K562 (cell line): ENCODE measurements around the gene COL13A1. TPM values are rescaled to one million over a fixed set of nuclear protein-coding genes. Genes with fewer than 3 reads are reported as not detected.

Experiments
- ATAC-seq: fragments of 200-7000 bp; cut with Tn5 transposase; 3 replicates; pipeline ENCODE4 v1.9.1; 2020; ENCODE audit warnings: moderate library complexity
- BruUV-seq: library from RNA; stranded (reverse); fragments of 400-500 nt; replicated peaks from 2 replicates; lab custom pipeline; 2021; lab: Mats Ljungman, UMichigan
- CTCF ChIA-PET: fragments of 300-600 bp; formaldehyde crosslinking; extraction: SDS; loops from one replicate; lab custom pipeline; 2021; ENCODE audit warnings: low intra/inter-chr PET ratio; lab: Yijun Ruan, JAX
- POLR2A ChIA-PET: fragments of 300-600, 350-650 bp; sonication (Branson Sonifier 250); formaldehyde crosslinking; extraction: SDS; loops from one replicate; lab custom pipeline; 2021; ENCODE audit warnings: antibody characterized with exemption, inconsistent platforms; lab: Yijun Ruan, JAX
- DNase-seq, 4 experiments: peaks; one replicate each; pipeline versions ENCODE4 v3.0.0 to v3.0.0-alpha.2; 2011 to 2018; ENCODE audit warnings: low spot score in 3 of 4, mixed read lengths in 3 of 4; ENCODE audit errors: extremely low read depth in 1 of 4
- FAIRE-seq: peaks from 2 replicates; lab custom pipeline; 2011; peaks lifted over from hg19 to GRCh38; lab: Jason Lieb, UNC
- H2AFZ ChIP-seq: 2 replicates; pipeline ENCODE4 v1.6.0; 2011; ENCODE audit warnings: low read depth, low read length, control low read depth, inconsistent platforms
- H3K27ac ChIP-seq: fragments of 200-600 bp; 3 replicates; pipeline ENCODE4 v1.8.0; 2011; ENCODE audit warnings: low read depth, mild to moderate bottlenecking, control low read depth, inconsistent platforms, low read length, moderate library complexity, mixed read lengths; ENCODE audit errors: extremely low read depth
- H3K27me3 ChIP-seq, 2 experiments: fragments of 300-600 bp in 1 of 2; 2 replicates in 1 of 2; 3 replicates in 1 of 2; pipeline versions ENCODE4 v1.6.0 to v1.8.0; 2011; ENCODE audit warnings: inconsistent platforms in 2 of 2, low read length in 2 of 2, mild to moderate bottlenecking in 1 of 2, mixed read lengths in 1 of 2, moderate library complexity in 1 of 2; ENCODE audit not compliant: control insufficient read depth in 2 of 2, insufficient read depth in 2 of 2
- H3K36me3 ChIP-seq: fragments of 300-600 bp; 3 replicates; pipeline ENCODE4 v1.8.0; 2011; ENCODE audit warnings: mild to moderate bottlenecking, low read length, inconsistent platforms; ENCODE audit not compliant: control insufficient read depth, insufficient read depth
- H3K4me1 ChIP-seq, 2 experiments: fragments of 200-600 bp in 1 of 2; replicated peaks in 1 of 2; 2 replicates in 1 of 2; 3 replicates in 1 of 2; pipeline versions ENCODE4 v1.5.1 to v1.8.0; 2011; ENCODE audit warnings: inconsistent platforms in 2 of 2, low read length in 2 of 2, mild to moderate bottlenecking in 1 of 2, mixed read lengths in 1 of 2, moderate library complexity in 1 of 2; ENCODE audit not compliant: control insufficient read depth in 2 of 2, insufficient read depth in 2 of 2
- H3K4me2 ChIP-seq: 2 replicates; pipeline ENCODE4 v1.6.1; 2011; ENCODE audit warnings: low read length, control low read depth, inconsistent platforms, mixed read lengths; ENCODE audit not compliant: insufficient read depth
- H3K4me3 ChIP-seq: fragments of 200-600 bp; sonication (generic), shearing (Covaris generic); 2 replicates; pipeline ENCODE4 v1.5.1; 2016; ENCODE audit warnings: control low read depth, inconsistent platforms
- H3K79me2 ChIP-seq: fragments of 200-600 bp; 3 replicates; pipeline ENCODE4 v1.8.0; 2011; ENCODE audit warnings: low read length, inconsistent platforms; ENCODE audit not compliant: control insufficient read depth, insufficient read depth
- H3K9ac ChIP-seq, 2 experiments: 2 replicates each; pipeline versions ENCODE4 v1.6.0 to v1.6.1; 2011; ENCODE audit warnings: low read depth in 2 of 2, low read length in 2 of 2, control low read depth in 1 of 2, inconsistent platforms in 1 of 2, mild to moderate bottlenecking in 1 of 2, mixed read lengths in 1 of 2; ENCODE audit not compliant: insufficient read depth in 1 of 2
- H3K9me1 ChIP-seq: one replicate; pipeline ENCODE4 v1.6.0; 2011; ENCODE audit warnings: inconsistent platforms, mild to moderate bottlenecking, low read length, moderate library complexity; ENCODE audit not compliant: control insufficient read depth, insufficient read depth
- H3K9me3 ChIP-seq: replicated peaks from 2 replicates; pipeline ENCODE4 v1.5.1; 2011; ENCODE audit warnings: low read depth, low read length, inconsistent platforms; ENCODE audit not compliant: control insufficient read depth, insufficient read depth
- H4K20me1 ChIP-seq: replicated peaks from 2 replicates; pipeline ENCODE4 v1.6.1; 2011; ENCODE audit warnings: low read length, inconsistent platforms, mixed read lengths; ENCODE audit not compliant: control insufficient read depth, insufficient read depth
- ARID1B ChIP-seq: fragments of 450-650 bp; IDR thresholded peaks from 2 replicates; pipeline ENCODE4 v1.6.1; 2016; ENCODE audit warnings: antibody characterized with exemption, mild to moderate bottlenecking, inconsistent platforms
- ESRRA ChIP-seq: fragments of 450-650 bp; IDR thresholded peaks from 2 replicates; pipeline ENCODE4 v1.6.1; 2014; ENCODE audit warnings: low read depth, mild to moderate bottlenecking, moderate library complexity, borderline replicate concordance
- EWSR1 ChIP-seq: fragments of 450-650 bp; IDR thresholded peaks from 2 replicates; pipeline ENCODE4 v1.6.1; 2018; ENCODE audit warnings: borderline replicate concordance, mild to moderate bottlenecking, low read depth, moderate library complexity; ENCODE audit not compliant: partially characterized antibody
- FOXM1 ChIP-seq, 2 experiments: fragments of 450-650 bp in 1 of 2; sonication (generic) in 1 of 2; formaldehyde crosslinking in 1 of 2; IDR thresholded peaks; 2 replicates each; pipeline versions ENCODE4 v1.6.1 to v1.9.0; 2017 to 2022; ENCODE audit warnings: low read depth in 2 of 2, mild to moderate bottlenecking in 2 of 2, missing genetic modification reagents in 1 of 2, moderate library complexity in 1 of 2
- HDAC8 ChIP-seq: fragments of 450-650 bp; IDR thresholded peaks from 2 replicates; pipeline ENCODE4 v1.6.1; 2016; ENCODE audit warnings: mild to moderate bottlenecking, missing genetic modification characterization, moderate library complexity, missing compliant biosample characterization
- NFE2 ChIP-seq: IDR thresholded peaks from 2 replicates; pipeline ENCODE4 v1.6.1; 2014; ENCODE audit warnings: antibody characterized with exemption, low read depth
- NFXL1 ChIP-seq: fragments of 450-650 bp; formaldehyde crosslinking; IDR thresholded peaks from 2 replicates; pipeline ENCODE4 v1.4.0; 2021; ENCODE audit warnings: mild to moderate bottlenecking
- RBFOX2 ChIP-seq: fragments of 200-400 bp; formaldehyde crosslinking; IDR thresholded peaks from 2 replicates; pipeline ENCODE4 v1.6.1; 2017; ENCODE audit warnings: low read depth, mild to moderate bottlenecking, low read length, moderate library complexity
- SPI1 ChIP-seq: IDR thresholded peaks from 2 replicates; pipeline ENCODE4 v1.6.1; 2011; ENCODE audit warnings: low read depth, low read length, control low read depth, borderline replicate concordance
- TBP ChIP-seq: optimal IDR thresholded peaks from 2 replicates; pipeline ENCODE3; 2011; ENCODE audit warnings: low read depth, low read length, improper control_type of control experiment
- THRAP3 ChIP-seq: fragments of 450-650 bp; IDR thresholded peaks from 2 replicates; pipeline ENCODE4 v1.6.1; 2016; ENCODE audit warnings: mild to moderate bottlenecking, inconsistent platforms, borderline replicate concordance
- ZNF174 ChIP-seq: fragments of 250-450 bp; sonication (Bioruptor Pico); IDR thresholded peaks from 2 replicates; pipeline ENCODE4 v1.4.0; 2020; ENCODE audit warnings: mild to moderate bottlenecking
- WGBS: fragments of 100-300 bp; shearing (Covaris generic); methylation state at CpG from one replicate; pipeline ENCODE4 v1.1.6; 2016; ENCODE audit warnings: low coverage, mixed read lengths; ENCODE audit not compliant: insufficient coverage; ENCODE audit errors: missing lambda C conversion rate; 5-methylcytosine and 5-hydroxymethylcytosine counted together
- in situ Hi-C: fragments of 300-500 bp; cut with MboI; formaldehyde crosslinking; loops from 4 replicates; pipeline ENCODE4 v1.15.0; 2018; ENCODE audit warnings: inconsistent platforms, mixed read lengths
- intact Hi-C: fragments of 100-400 bp; cut with micrococcal nuclease; formaldehyde crosslinking; loops from 2 replicates; pipeline ENCODE4 v1.14.2; 2022
- polyA plus RNA-seq, 8 experiments: library from polyadenylated mRNA; depleted of rRNA in 4 of 8; stranded (reverse) in 5 of 8; unstranded in 3 of 8; fragments of >200 nt; fragmentation: Nextera tagmentation in 2 of 8; fragmentation: Illumina TruSeq in 1 of 8; extraction: Ambion mirVana in 2 of 8; extraction: Trizol in 1 of 8; gene quantifications; 2 replicates each; pipeline versions ENCODE4 v1.2.1 to v1.2.3, GENCODE V29; 2011 to 2014; ENCODE audit warnings: inconsistent platforms in 1 of 8, missing spikeins in 1 of 8
- total RNA-seq, 7 experiments: library from RNA; depleted of rRNA in 6 of 7; stranded (reverse); fragments of >200 nt in 6 of 7; fragmentation: Illumina TruSeq in 2 of 7; extraction: Trizol in 2 of 7; gene quantifications; 2 replicates each; pipeline versions ENCODE4 v1.2.1 to v1.2.3, GENCODE V29; 2011 to 2021; ENCODE audit warnings: low replicate concordance in 1 of 7
- TF ChIP-seq, protein P1 (sequence below): fragments of 150-350 bp; IDR thresholded peaks from 2 replicates; pipeline ENCODE4 v1.6.1; 2014; ENCODE audit warnings: low read depth, mild to moderate bottlenecking, low read length, borderline replicate concordance
- TF ChIP-seq, protein P2 (sequence below), 3 experiments: fragments of 200-800 bp in 1 of 3; sonication (Bioruptor generic) in 1 of 3; sonication (generic) in 1 of 3; formaldehyde crosslinking in 1 of 3; IDR thresholded peaks; 2 replicates each; pipeline versions ENCODE4 v1.6.1 to v1.8.0; 2016 to 2022; ENCODE audit warnings: mild to moderate bottlenecking in 2 of 3, missing compliant biosample characterization in 2 of 3, missing genetic modification characterization in 2 of 3, missing genetic modification reagents in 1 of 3
- TF ChIP-seq, protein P3 (sequence below): fragments of 250-450 bp; sonication (Bioruptor Pico); IDR thresholded peaks from 2 replicates; pipeline ENCODE4 v1.4.0; 2020; ENCODE audit warnings: borderline replicate concordance

The COL13A1 gene
- total and polyA plus RNA-seq, 9 of the 15 experiments (the other 6 are each of a cell fraction or from before 2014, with no cell fraction given) = not detected

DNA sequence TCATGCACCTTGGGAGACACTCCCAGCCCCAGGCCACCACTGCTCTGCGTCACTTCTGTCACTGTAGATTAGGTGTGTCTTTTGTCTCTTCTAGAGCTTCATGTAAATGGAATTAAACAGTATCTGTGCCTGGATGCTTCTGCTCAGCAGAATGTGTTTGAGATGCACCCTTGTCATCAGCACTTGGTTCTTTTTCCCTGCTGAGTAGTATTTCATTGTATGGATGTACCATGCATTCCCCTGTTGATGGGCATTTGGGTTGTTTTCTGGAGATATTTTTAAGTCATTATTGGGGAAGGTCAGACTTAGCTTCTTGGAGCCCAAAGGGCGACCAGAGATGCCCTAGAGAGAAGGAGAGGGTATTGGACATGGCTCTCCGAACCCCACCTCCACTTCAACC is 126.6 kb downstream of the COL13A1 start:
- Histone ChIP-seq H3K27ac (no peak overlapping the region), H3K4me2 (no peak overlapping the region), H3K79me2 (no peaks in the 10 kb centered on the region), H4K20me1 (peaks cover 10% of the 10 kb centered on the region; the same call in 1 of the 2 replicates), H3K27me3 (peaks cover 6 to 69% of the 10 kb centered on the region in 2 experiments), H3K9me1 (no peaks in the 10 kb centered on the region), H3K4me1 (no peaks in the 10 kb centered on the region)
- CTCF ChIA-PET = interaction anchor here (0.6 kb wide), 1 partner anchor 8 kb away, joined by 3 read pairs; no protein-coding TSS in a partner anchor
- no peak for TF ChIP-seq ZNF174 (CRISPR knock-in tag)
- TF ChIP-seq, protein P1, sequence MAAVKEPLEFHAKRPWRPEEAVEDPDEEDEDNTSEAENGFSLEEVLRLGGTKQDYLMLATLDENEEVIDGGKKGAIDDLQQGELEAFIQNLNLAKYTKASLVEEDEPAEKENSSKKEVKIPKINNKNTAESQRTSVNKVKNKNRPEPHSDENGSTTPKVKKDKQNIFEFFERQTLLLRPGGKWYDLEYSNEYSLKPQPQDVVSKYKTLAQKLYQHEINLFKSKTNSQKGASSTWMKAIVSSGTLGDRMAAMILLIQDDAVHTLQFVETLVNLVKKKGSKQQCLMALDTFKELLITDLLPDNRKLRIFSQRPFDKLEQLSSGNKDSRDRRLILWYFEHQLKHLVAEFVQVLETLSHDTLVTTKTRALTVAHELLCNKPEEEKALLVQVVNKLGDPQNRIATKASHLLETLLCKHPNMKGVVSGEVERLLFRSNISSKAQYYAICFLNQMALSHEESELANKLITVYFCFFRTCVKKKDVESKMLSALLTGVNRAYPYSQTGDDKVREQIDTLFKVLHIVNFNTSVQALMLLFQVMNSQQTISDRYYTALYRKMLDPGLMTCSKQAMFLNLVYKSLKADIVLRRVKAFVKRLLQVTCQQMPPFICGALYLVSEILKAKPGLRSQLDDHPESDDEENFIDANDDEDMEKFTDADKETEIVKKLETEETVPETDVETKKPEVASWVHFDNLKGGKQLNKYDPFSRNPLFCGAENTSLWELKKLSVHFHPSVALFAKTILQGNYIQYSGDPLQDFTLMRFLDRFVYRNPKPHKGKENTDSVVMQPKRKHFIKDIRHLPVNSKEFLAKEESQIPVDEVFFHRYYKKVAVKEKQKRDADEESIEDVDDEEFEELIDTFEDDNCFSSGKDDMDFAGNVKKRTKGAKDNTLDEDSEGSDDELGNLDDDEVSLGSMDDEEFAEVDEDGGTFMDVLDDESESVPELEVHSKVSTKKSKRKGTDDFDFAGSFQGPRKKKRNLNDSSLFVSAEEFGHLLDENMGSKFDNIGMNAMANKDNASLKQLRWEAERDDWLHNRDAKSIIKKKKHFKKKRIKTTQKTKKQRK = no peak
- no peak for TF ChIP-seq ARID1B
- TF ChIP-seq, protein P2, sequence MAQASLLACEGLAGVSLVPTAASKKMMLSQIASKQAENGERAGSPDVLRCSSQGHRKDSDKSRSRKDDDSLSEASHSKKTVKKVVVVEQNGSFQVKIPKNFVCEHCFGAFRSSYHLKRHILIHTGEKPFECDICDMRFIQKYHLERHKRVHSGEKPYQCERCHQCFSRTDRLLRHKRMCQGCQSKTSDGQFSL (CRISPR knock-in tag; IDR thresholded peaks at IDR 0.05) = no peak
- TF ChIP-seq, protein P2 (tag; IDR thresholded peaks at IDR 0.05) = no peak
- TF ChIP-seq SPI1 = no peak
- no peak for TF ChIP-seq TBP
- no peak for TF ChIP-seq EWSR1
- no peak for TF ChIP-seq NFE2
- TF ChIP-seq HDAC8 (tag) = no peak
- TF ChIP-seq ESRRA = no peak
- no peak for TF ChIP-seq NFXL1
- TF ChIP-seq, protein P3, sequence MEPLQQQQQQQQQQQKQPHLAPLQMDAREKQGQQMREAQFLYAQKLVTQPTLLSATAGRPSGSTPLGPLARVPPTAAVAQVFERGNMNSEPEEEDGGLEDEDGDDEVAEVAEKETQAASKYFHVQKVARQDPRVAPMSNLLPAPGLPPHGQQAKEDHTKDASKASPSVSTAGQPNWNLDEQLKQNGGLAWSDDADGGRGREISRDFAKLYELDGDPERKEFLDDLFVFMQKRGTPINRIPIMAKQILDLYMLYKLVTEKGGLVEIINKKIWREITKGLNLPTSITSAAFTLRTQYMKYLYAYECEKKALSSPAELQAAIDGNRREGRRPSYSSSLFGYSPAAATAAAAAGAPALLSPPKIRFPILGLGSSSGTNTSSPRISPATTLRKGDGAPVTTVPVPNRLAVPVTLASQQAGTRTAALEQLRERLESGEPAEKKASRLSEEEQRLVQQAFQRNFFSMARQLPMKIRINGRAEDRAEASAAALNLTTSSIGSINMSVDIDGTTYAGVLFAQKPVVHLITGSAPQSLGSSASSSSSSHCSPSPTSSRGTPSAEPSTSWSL (CRISPR knock-in tag) = no peak
- TF ChIP-seq RBFOX2 = no peak
- TF ChIP-seq FOXM1 (IDR thresholded peaks at IDR 0.05; ENCODE audit: low read depth) = no peak
- no peak for TF ChIP-seq FOXM1 (CRISPR knock-in tag; IDR thresholded peaks at IDR 0.05; ENCODE audit: low read depth)
- TF ChIP-seq THRAP3 = no peak
- TF ChIP-seq, all 486 proteins: peak for 0
- FAIRE-seq = no peak
- WGBS = 6% methylated on average over 3 of the region's 3 CpGs
- DNase-seq = no peak
- ATAC-seq = no peak
- Histone ChIP-seq H3K4me3 (no peak overlapping the region), H3K36me3 (no peaks in the 10 kb centered on the region), H3K9me3 (no peaks in the 10 kb centered on the region), H2AFZ (no peak overlapping the region), H3K9ac (no peak overlapping the region)
- POLR2A ChIA-PET = interaction anchor here (0.6 kb wide), 1 partner anchor 93 kb away, joined by 3 read pairs; no protein-coding TSS in a partner anchor
- in situ Hi-C loops = no loop called here
- BruUV-seq = no TSS peak
- intact Hi-C loops = no loop called here
